Endothelial cell of umbilical vein (primary cell): ENCODE measurements around the gene NEMP2.

Experiments used
- CTCF ChIP-seq, 2 donors: IDR thresholded peaks; 1 replicate in 1 of 2; 2 replicates in 1 of 2; pipeline ENCODE4 v1.5.1; 2011; ENCODE audit warnings: low read length in 2 of 2, mild to moderate bottlenecking in 2 of 2, moderate library complexity in 2 of 2, control low read depth in 1 of 2, inconsistent platforms in 1 of 2, low read depth in 1 of 2; ENCODE audit not compliant: insufficient read depth in 1 of 2; ENCODE audit errors: extremely low read depth in 1 of 2
- EZH2 ChIP-seq: IDR thresholded peaks from 2 replicates; pipeline ENCODE4 v1.6.1; 2012; ENCODE audit warnings: borderline replicate concordance, low read depth, mild to moderate bottlenecking, moderate library complexity, low read length, inconsistent platforms; ENCODE audit not compliant: severe bottlenecking
- FOS ChIP-seq: IDR thresholded peaks from 2 replicates; pipeline ENCODE4 v1.6.1; 2011; ENCODE audit warnings: mild to moderate bottlenecking, low read length, moderate library complexity, borderline replicate concordance; ENCODE audit not compliant: insufficient read depth
- JUN ChIP-seq: IDR thresholded peaks from 2 replicates; pipeline ENCODE4 v1.6.1; 2011; ENCODE audit warnings: borderline replicate concordance, low read depth; ENCODE audit not compliant: insufficient read length, insufficient read depth
- MAX ChIP-seq: IDR thresholded peaks from 2 replicates; pipeline ENCODE4 v1.6.1; 2011; ENCODE audit not compliant: insufficient read depth, insufficient read length
- MYC ChIP-seq: IDR thresholded peaks from one replicate; pipeline ENCODE4 v1.6.1; 2011; ENCODE audit warnings: mild to moderate bottlenecking, low read depth, low read length
- POLR2A ChIP-seq: IDR thresholded peaks from 2 replicates; pipeline ENCODE4 v1.6.1; 2012; ENCODE audit warnings: low read depth, mild to moderate bottlenecking, control low read depth, low read length
- POLR2AphosphoS5 ChIP-seq: IDR thresholded peaks from 2 replicates; pipeline ENCODE4 v1.6.1; 2012; ENCODE audit warnings: low read depth, mild to moderate bottlenecking, control low read depth, low read length, moderate library complexity; ENCODE audit not compliant: insufficient read depth

GRCh38 chr2:190545555-190546385 is 11.2 kb upstream of the NEMP2 start:
- TF ChIP-seq POLR2A = no peak
- no peak for TF ChIP-seq CTCF (IDR thresholded peaks at IDR 0.05; ENCODE audit: extremely low read depth in 1 of 2, insufficient read depth in 1 of 2, low read depth in 1 of 2, low read length in 2 of 2)
- TF ChIP-seq EZH2 = no peak
- no peak for TF ChIP-seq MYC
- no peak for TF ChIP-seq POLR2AphosphoS5
- TF ChIP-seq MAX = no peak
- TF ChIP-seq JUN = no peak
- no peak for TF ChIP-seq FOS
